ENCODE data around the gene DAAM1.

The DAAM1 gene

GRCh38 chr14:59161561-59162175, 26.8 kb upstream of the DAAM1 start:
- Histone ChIP-seq H3K27me3 (no peaks in the 10 kb centered on the region), H3K27ac (peak overlapping the region; percentile 44 to 55), H3K4me3 (peak overlapping the region in 1 of 2 donors; percentile 25), H3K9me3 (no peaks in the 10 kb centered on the region), H3K36me3 (no peaks in the 10 kb centered on the region), H3K4me1 (peaks cover 0 to 23% (median 8%) of the 10 kb centered on the region in 4 donors)
- peak; percentile 22 to 68 for DNase-seq
- intact Hi-C loops (cut with DNase I; ENCODE audit: low total_unique reads) = no loop called here
- TF ChIP-seq CTCF (IDR thresholded peaks at IDR 0.05) = no peak

GRCh38 chr14:59166258-59166657, 22.2 kb upstream of the DAAM1 start:
- intact Hi-C loops (cut with DNase I; ENCODE audit: low total_unique reads) = no loop called here
- DNase-seq = no peak
- peaks cover 0 to 15% (median 7%) of the 10 kb centered on the region in 4 donors for H3K4me1 ChIP-seq
- H3K9me3 ChIP-seq = no peaks in the 10 kb centered on the region
- H3K36me3 ChIP-seq = no peaks in the 10 kb centered on the region
- no peak overlapping the region for H3K27ac ChIP-seq
- no peak overlapping the region for H3K4me3 ChIP-seq
- TF ChIP-seq CTCF (IDR thresholded peaks at IDR 0.05) = no peak
- H3K27me3 ChIP-seq = no peaks in the 10 kb centered on the region

- no peak for TF ChIP-seq CTCF (IDR thresholded peaks at IDR 0.05)
- Histone ChIP-seq H3K27ac (no peak overlapping the region), H3K27me3 (no peaks in the 10 kb centered on the region), H3K9me3 (no peaks in the 10 kb centered on the region), H3K4me1 (peaks cover 0 to 16% (median 2%) of the 10 kb centered on the region in 4 donors), H3K4me3 (no peak overlapping the region), H3K36me3 (no peaks in the 10 kb centered on the region)
- intact Hi-C loops (cut with DNase I; ENCODE audit: low total_unique reads) = no loop called here
- DNase-seq = no peak
Measured at GRCh38 chr14:59175404-59175803, 13.1 kb upstream of the DAAM1 start.

GRCh38 chr14:59176765-59177164, 11.7 kb upstream of the DAAM1 start:
- no peak for TF ChIP-seq CTCF (IDR thresholded peaks at IDR 0.05)
- H3K4me3 ChIP-seq = no peak overlapping the region
- H3K27ac ChIP-seq = peak overlapping the region; percentile 34 to 36
- intact Hi-C loops (cut with DNase I; ENCODE audit: low total_unique reads) = no loop called here
- H3K4me1 ChIP-seq = peaks cover 0 to 16% (median 2%) of the 10 kb centered on the region in 4 donors
- H3K9me3 ChIP-seq = no peaks in the 10 kb centered on the region
- H3K27me3 ChIP-seq = no peaks in the 10 kb centered on the region
- no peaks in the 10 kb centered on the region for H3K36me3 ChIP-seq
- DNase-seq = no peak

- TF ChIP-seq CTCF (IDR thresholded peaks at IDR 0.05) = no peak
- Histone ChIP-seq H3K36me3 (no peaks in the 10 kb centered on the region), H3K4me3 (no peak overlapping the region), H3K27ac (peak overlapping the region; percentile 34 to 36), H3K27me3 (no peaks in the 10 kb centered on the region), H3K9me3 (no peaks in the 10 kb centered on the region), H3K4me1 (peaks cover 0 to 16% (median 2%) of the 10 kb centered on the region in 4 donors)
- no peak for DNase-seq
- intact Hi-C loops (cut with DNase I; ENCODE audit: low total_unique reads) = no loop called here
Measured at GRCh38 chr14:59177262-59177661, 11.2 kb upstream of the DAAM1 start.

Measured in tibial artery (tissue), 4 donors.